CD4-positive, alpha-beta memory T cell (primary cell): ENCODE measurements around the gene INAVA. TPM values are rescaled to one million over a fixed set of nuclear protein-coding genes. Genes with fewer than 3 reads are reported as not detected.

Experiments
- CTCF ChIA-PET: fragments of 350-600 bp; sonication (Branson Sonifier 250); formaldehyde crosslinking; loops from one replicate; lab custom pipeline; 2021; ENCODE audit warnings: inconsistent platforms; ENCODE audit not compliant: partially characterized antibody; lab: Charles Lee
- POLR2A ChIA-PET: fragments of 350-600 bp; sonication (Branson Sonifier 250); formaldehyde crosslinking; loops from one replicate; lab custom pipeline; 2021; ENCODE audit not compliant: partially characterized antibody; lab: Charles Lee
- DNase-seq, 5 donors: peaks; one replicate each; pipeline versions ENCODE4 v3.0.0 to v3.0.0-alpha.2; 2020 to 2022; ENCODE audit warnings: mixed read lengths in 1 of 5
- H3K27ac ChIP-seq: one replicate; pipeline ENCODE4 v1.7.0; 2013; ENCODE audit warnings: low read depth, low read length
- H3K27me3 ChIP-seq: 2 replicates; pipeline ENCODE4 v1.7.0; 2013; ENCODE audit warnings: mild to moderate bottlenecking, low read length, moderate library complexity; ENCODE audit not compliant: insufficient read depth
- H3K36me3 ChIP-seq: 2 replicates; pipeline ENCODE4 v1.7.0; 2013; ENCODE audit warnings: mild to moderate bottlenecking, low read length, moderate library complexity; ENCODE audit not compliant: insufficient read depth
- H3K4me1 ChIP-seq: 2 replicates; pipeline ENCODE4 v1.7.0; 2013; ENCODE audit warnings: mild to moderate bottlenecking, low read length, moderate library complexity; ENCODE audit not compliant: insufficient read depth
- H3K4me3 ChIP-seq, 2 donors: one replicate each; pipeline ENCODE4 v1.7.0; 2013; ENCODE audit warnings: low read length in 2 of 2, mild to moderate bottlenecking in 1 of 2
- H3K9me3 ChIP-seq, 2 donors: one replicate each; pipeline ENCODE4 v1.7.0; 2013; ENCODE audit warnings: low read length in 2 of 2, control low read depth in 1 of 2; ENCODE audit not compliant: control insufficient read depth in 1 of 2
- H3K27ac Mint-ChIP-seq, 7 donors: one replicate each; pipeline ENCODE4 v1.8.0; 2020 to 2021; ENCODE audit warnings: mixed read lengths in 7 of 7, mild to moderate bottlenecking in 6 of 7, inconsistent platforms in 3 of 7, moderate library complexity in 3 of 7
- H3K27me3 Mint-ChIP-seq, 2 donors: one replicate each; pipeline ENCODE4 v1.8.0; 2020 to 2021; ENCODE audit warnings: mixed read lengths in 2 of 2
- H3K36me3 Mint-ChIP-seq, 2 donors: one replicate each; pipeline ENCODE4 v1.8.0; 2020 to 2021; ENCODE audit warnings: mixed read lengths in 2 of 2, inconsistent platforms in 1 of 2, mild to moderate bottlenecking in 1 of 2
- H3K4me1 Mint-ChIP-seq, 4 donors: one replicate each; pipeline ENCODE4 v1.8.0; 2020 to 2021; ENCODE audit warnings: mixed read lengths in 4 of 4, mild to moderate bottlenecking in 1 of 4
- H3K4me3 Mint-ChIP-seq, 8 donors: one replicate each; pipeline ENCODE4 v1.8.0; 2020 to 2021; ENCODE audit warnings: mixed read lengths in 8 of 8, mild to moderate bottlenecking in 7 of 8, moderate library complexity in 6 of 8, inconsistent platforms in 3 of 8
- H3K9me3 Mint-ChIP-seq, 8 donors: one replicate each; pipeline ENCODE4 v1.8.0; 2020 to 2021; ENCODE audit warnings: mixed read lengths in 8 of 8, mild to moderate bottlenecking in 5 of 8, inconsistent platforms in 3 of 8, moderate library complexity in 1 of 8
- intact Hi-C: fragments of 100-400 bp; cut with micrococcal nuclease; formaldehyde crosslinking; loops from one replicate; pipeline ENCODE4 v1.15.1; 2023
- polyA plus RNA-seq, 2 donors: library from polyadenylated mRNA; unstranded; fragments of 300-500 nt; fragmentation: Illumina TruSeq; gene quantifications; one replicate each; pipeline ENCODE4 v1.2.3, GENCODE V29; 2021
- total RNA-seq, 2 experiments: library from RNA; stranded (reverse); gene quantifications; one replicate each; pipeline ENCODE4 v1.2.3, GENCODE V29; 2021

The INAVA gene
- total and polyA plus RNA-seq, 4 experiments from 2014 or later = 0.20 to 0.70 (median 0.28) TPM; not detected in 1

DNA sequence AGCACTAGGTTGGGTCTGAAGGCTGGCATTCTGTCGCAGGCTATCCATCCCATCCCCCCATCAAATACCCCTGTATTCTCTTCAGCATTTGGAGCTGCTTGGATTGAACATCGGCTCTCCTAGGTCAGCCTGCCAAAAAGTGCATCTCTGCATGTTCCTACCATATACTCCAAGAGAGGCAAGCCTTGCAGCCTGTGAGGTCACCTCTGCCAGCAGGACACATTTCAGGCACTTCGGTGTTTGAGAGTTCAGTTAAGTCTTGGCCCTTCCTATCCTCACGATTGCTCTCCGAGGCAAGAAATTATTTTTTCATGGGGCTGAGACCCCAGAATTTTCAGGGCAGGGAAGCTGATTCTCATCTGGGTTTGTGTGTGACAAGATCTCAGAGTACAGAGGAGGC lies 19.3 kb upstream of the INAVA start:
- Mint-ChIP-seq H3K9me3 (no peaks in the 10 kb centered on the region), H3K27ac (peak overlapping the region in 5 of 7 donors; percentile 19 to 88 (median 83)), H3K4me3 (peak overlapping the region in 7 of 8 donors; percentile 56 to 89 (median 83)), H3K36me3 (peaks cover 0 to 5% of the 10 kb centered on the region in 2 donors), H3K4me1 (peaks cover 37 to 73% (median 62%) of the 10 kb centered on the region in 4 donors), H3K27me3 (peaks cover 0 to 10% of the 10 kb centered on the region in 2 donors)
- H3K27me3 ChIP-seq = no peaks in the 10 kb centered on the region
- no peak overlapping the region for H3K27ac ChIP-seq
- no peaks in the 10 kb centered on the region for H3K9me3 ChIP-seq
- peaks cover 64% of the 10 kb centered on the region for H3K4me1 ChIP-seq
- intact Hi-C loops = no loop called here
- ChIA-PET CTCF (interaction anchor here (0.6 to 1.0 kb wide), 2 partner anchors 17 to 64 kb away, joined by 3 to 4 read pairs; no protein-coding TSS in a partner anchor), POLR2A (interaction anchor here (1.0 to 2.9 kb wide), 3 partner anchors 9 to 13 kb away, joined by 4 to 14 read pairs (median 4); no protein-coding TSS in a partner anchor)
- no peak for DNase-seq
- H3K36me3 ChIP-seq = no peaks in the 10 kb centered on the region
- H3K4me3 ChIP-seq = no peak overlapping the region

DNA sequence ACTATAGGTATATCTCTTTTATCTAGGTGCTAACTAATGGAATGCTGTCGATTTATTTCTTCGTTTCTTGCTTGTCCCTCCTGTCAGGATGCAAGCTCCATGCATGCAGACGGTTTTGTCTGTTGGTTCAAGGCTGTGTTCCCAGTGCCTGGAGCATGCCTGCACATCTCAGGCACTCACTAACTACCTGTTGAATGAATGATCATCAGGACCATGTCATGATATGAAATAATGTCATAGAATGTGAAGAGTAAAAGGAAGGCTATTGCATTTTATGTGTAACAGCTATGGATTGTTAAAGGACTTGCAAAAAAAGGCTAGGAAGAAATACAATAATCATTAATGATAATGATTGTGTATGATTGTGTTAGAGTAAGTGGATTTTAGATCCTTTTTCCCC lies 17.7 kb upstream of the INAVA start:
- H3K4me1 Mint-ChIP-seq = peaks cover 28 to 69% (median 54%) of the 10 kb centered on the region in 4 donors
- H3K9me3 ChIP-seq = no peaks in the 10 kb centered on the region
- H3K4me3 Mint-ChIP-seq = peak overlapping the region in 7 of 8 donors; percentile 0 to 78 (median 51)
- ChIA-PET POLR2A (interaction anchor here (0.7 to 3.5 kb wide), 7 partner anchors 10 to 225 kb away, joined by 3 to 34 read pairs (median 7); no protein-coding TSS in a partner anchor), CTCF (interaction anchor here (0.7 to 3.6 kb wide), 8 partner anchors 11 to 753 kb away, joined by 3 to 16 read pairs (median 4); no protein-coding TSS in a partner anchor)
- H3K27me3 Mint-ChIP-seq = peaks cover 0 to 13% of the 10 kb centered on the region in 2 donors
- H3K4me3 ChIP-seq = no peak overlapping the region
- H3K36me3 Mint-ChIP-seq = peaks cover 0 to 5% of the 10 kb centered on the region in 2 donors
- peaks cover 51% of the 10 kb centered on the region for H3K4me1 ChIP-seq
- no peaks in the 10 kb centered on the region for H3K36me3 ChIP-seq
- no peak for DNase-seq
- H3K27me3 ChIP-seq = no peaks in the 10 kb centered on the region
- H3K9me3 Mint-ChIP-seq = no peaks in the 10 kb centered on the region
- H3K27ac ChIP-seq = no peak overlapping the region
- intact Hi-C loops = no loop called here
- peak overlapping the region in 4 of 7 donors; percentile 54 to 93 (median 82) for H3K27ac Mint-ChIP-seq

DNA sequence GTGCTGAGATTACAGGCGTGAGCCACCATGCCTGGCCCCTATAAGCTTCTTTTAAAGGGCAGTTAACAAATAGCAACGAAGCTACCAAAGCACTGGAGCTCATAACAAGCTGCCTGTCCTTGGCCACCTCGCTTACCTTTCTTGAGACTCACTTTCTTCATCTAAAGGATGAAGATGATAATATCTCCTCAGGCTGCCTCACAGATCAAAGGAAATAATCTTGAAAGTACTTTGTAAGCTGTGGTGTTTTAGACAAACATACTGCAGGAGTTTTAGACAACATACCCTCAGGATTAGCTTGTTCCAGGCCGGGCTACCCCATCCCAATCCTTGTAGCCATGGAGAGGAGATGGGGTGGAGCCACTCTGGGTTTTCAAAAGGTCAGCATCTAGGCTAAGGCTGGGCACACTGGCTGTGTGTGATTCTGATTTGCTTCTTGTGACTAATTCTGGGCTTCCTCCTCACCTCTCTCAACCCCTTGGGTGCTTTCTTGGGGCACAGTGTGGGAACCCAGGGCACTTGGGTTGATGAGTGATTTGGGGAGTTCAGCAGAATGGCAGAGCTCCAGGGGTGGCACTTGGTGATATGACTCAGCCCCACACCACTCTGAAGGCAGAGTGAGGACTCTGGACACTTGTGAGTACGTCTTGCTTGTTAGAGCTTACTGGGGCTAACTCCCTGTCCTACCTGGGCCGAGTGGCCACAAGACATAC lies 16.7 kb upstream of the INAVA start:
- no peaks in the 10 kb centered on the region for H3K36me3 ChIP-seq
- H3K4me3 ChIP-seq = peak overlapping the region in 1 of 2 donors; percentile 33
- ChIA-PET POLR2A (interaction anchor here (0.8 to 3.5 kb wide), 8 partner anchors 8 to 27 kb away, joined by 3 to 34 read pairs (median 8); no protein-coding TSS in a partner anchor), CTCF (interaction anchor here (0.7 to 3.6 kb wide), 7 partner anchors 11 to 102 kb away, joined by 4 to 16 read pairs (median 5); no protein-coding TSS in a partner anchor)
- H3K9me3 ChIP-seq = no peaks in the 10 kb centered on the region
- H3K9me3 Mint-ChIP-seq = no peaks in the 10 kb centered on the region
- peaks cover 0 to 5% of the 10 kb centered on the region in 2 donors for H3K36me3 Mint-ChIP-seq
- H3K27me3 Mint-ChIP-seq = peaks cover 0 to 13% of the 10 kb centered on the region in 2 donors
- H3K4me3 Mint-ChIP-seq = peak overlapping the region; percentile 39 to 78 (median 66)
- H3K27ac ChIP-seq = peak overlapping the region; percentile 47
- peak in 2 of 5 donors; percentile 42 to 77 for DNase-seq
- H3K27me3 ChIP-seq = no peaks in the 10 kb centered on the region
- peak overlapping the region; percentile 69 to 93 (median 90) for H3K27ac Mint-ChIP-seq
- H3K4me1 Mint-ChIP-seq = peaks cover 29 to 63% (median 53%) of the 10 kb centered on the region in 4 donors
- intact Hi-C loops = no loop called here
- H3K4me1 ChIP-seq = peaks cover 45% of the 10 kb centered on the region

DNA sequence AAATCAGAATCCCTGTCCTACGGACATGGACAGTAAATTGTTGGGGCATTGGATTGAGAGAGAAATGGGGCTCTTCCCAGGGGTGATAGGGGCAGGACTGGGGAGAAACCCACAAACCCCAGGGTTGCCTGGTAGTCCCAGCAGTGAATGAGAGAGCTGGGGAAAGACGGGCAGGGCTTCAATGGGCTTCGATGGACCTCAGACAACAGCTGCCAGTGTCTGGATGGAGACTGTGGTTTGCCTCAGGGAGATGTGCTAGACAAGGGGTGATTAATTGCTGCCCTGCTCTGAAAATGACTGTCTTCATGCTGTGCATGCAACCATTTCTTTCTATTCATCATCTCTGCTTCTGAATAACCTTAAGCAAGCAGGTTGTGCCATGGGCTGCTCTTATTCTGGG lies 14.5 kb upstream of the INAVA start:
- Mint-ChIP-seq H3K36me3 (no peaks in the 10 kb centered on the region), H3K4me1 (peaks cover 29 to 66% (median 50%) of the 10 kb centered on the region in 4 donors), H3K4me3 (peak overlapping the region in 2 of 8 donors; percentile 6 to 14), H3K27me3 (peaks cover 0 to 6% of the 10 kb centered on the region in 2 donors), H3K27ac (peak overlapping the region in 5 of 7 donors; percentile 14 to 78 (median 50)), H3K9me3 (no peaks in the 10 kb centered on the region)
- POLR2A ChIA-PET = interaction anchor here (2.6 to 3.5 kb wide), 2 partner anchors 9 to 11 kb away, joined by 8 to 34 read pairs; no protein-coding TSS in a partner anchor
- intact Hi-C loops = no loop called here
- CTCF ChIA-PET = interaction anchor here (0.8 to 3.6 kb wide), 4 partner anchors 8 to 141 kb away, joined by 3 to 16 read pairs (median 4); no protein-coding TSS in a partner anchor
- Histone ChIP-seq H3K9me3 (no peaks in the 10 kb centered on the region), H3K27me3 (no peaks in the 10 kb centered on the region), H3K4me1 (peaks cover 61% of the 10 kb centered on the region), H3K4me3 (no peak overlapping the region), H3K36me3 (no peaks in the 10 kb centered on the region), H3K27ac (no peak overlapping the region)
- DNase-seq = no peak

DNA sequence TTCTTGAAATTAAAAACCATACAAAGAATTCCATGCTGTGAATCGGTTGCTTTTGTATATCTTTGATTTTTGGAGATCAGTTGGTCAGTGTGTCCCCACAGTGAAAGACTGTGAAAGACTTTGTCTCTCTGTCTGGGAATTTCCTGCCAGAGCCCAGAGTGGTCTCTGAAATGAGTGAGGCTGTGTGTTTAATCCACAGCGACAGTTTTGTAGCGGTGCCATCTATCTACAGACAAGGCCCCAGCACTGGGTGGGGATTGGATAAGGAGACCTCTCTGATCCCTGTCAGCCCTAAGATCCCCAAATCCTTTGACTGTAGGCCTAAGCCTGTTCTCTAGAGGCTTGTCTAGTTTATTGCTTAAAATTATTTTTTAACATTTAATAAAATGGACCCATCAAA lies 11.6 kb upstream of the INAVA start:
- peaks cover 31 to 67% (median 51%) of the 10 kb centered on the region in 4 donors for H3K4me1 Mint-ChIP-seq
- CTCF ChIA-PET = no interaction called here
- Histone ChIP-seq H3K36me3 (no peaks in the 10 kb centered on the region), H3K4me3 (no peak overlapping the region), H3K27ac (no peak overlapping the region), H3K4me1 (peaks cover 59% of the 10 kb centered on the region), H3K27me3 (no peaks in the 10 kb centered on the region), H3K9me3 (no peaks in the 10 kb centered on the region)
- intact Hi-C loops = no loop called here
- peak overlapping the region in 7 of 8 donors; percentile 27 to 62 (median 54) for H3K4me3 Mint-ChIP-seq
- H3K27me3 Mint-ChIP-seq = peaks cover 0 to 4% of the 10 kb centered on the region in 2 donors
- H3K36me3 Mint-ChIP-seq = no peaks in the 10 kb centered on the region
- POLR2A ChIA-PET = no interaction called here
- H3K9me3 Mint-ChIP-seq = no peaks in the 10 kb centered on the region
- H3K27ac Mint-ChIP-seq = peak overlapping the region in 6 of 7 donors; percentile 48 to 89 (median 75)
- no peak for DNase-seq

DNA sequence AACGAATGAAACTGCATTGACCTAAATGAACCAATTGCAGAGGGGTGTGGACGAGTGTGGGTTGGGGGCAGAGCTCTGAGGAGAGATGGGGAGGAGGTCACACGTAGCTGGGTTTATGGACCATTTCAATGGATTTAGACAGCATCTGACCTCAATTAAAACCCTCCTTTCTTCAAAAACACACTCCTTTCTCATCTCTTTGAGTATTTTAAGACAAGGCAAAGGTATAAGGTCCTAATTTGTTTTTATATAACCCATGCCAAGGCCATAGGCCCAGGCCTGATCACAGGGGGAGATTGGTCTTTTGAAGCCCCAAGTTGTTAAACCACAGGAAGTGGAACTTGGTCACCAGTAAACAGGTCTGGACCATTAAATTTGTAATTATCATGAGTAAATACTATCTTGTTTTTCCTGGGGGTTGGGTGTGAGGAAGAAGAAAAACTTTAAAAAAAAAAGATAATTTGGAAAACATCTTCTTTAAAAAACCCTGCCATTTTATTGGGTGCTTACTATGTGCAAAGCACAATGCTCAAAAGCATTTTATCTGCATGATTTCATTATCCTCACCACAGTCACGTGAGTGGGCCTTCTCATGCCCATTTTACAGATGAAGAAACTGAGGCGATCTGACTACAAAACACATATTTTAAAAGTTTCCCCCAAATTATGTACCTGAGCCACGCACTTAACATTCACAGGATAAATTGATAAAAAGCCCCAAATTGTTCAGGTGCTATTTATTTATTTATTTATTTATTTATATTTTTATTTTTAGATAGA lies 8.9 kb upstream of the INAVA start:
- Mint-ChIP-seq H3K36me3 (no peaks in the 10 kb centered on the region), H3K27me3 (peaks cover 0 to 2% of the 10 kb centered on the region in 2 donors), H3K4me3 (peak overlapping the region in 7 of 8 donors; percentile 18 to 68 (median 55)), H3K9me3 (no peaks in the 10 kb centered on the region), H3K4me1 (peaks cover 46 to 78% (median 62%) of the 10 kb centered on the region in 4 donors), H3K27ac (peak overlapping the region in 6 of 7 donors; percentile 11 to 92 (median 80))
- CTCF ChIA-PET = no interaction called here
- POLR2A ChIA-PET = interaction anchor here (1.5 to 2.1 kb wide), 2 partner anchors 10 to 23 kb away, joined by 4 to 9 read pairs; no protein-coding TSS in a partner anchor
- H3K4me1 ChIP-seq = peaks cover 71% of the 10 kb centered on the region
- no peak overlapping the region for H3K4me3 ChIP-seq
- intact Hi-C loops = no loop called here
- H3K9me3 ChIP-seq = no peaks in the 10 kb centered on the region
- H3K27ac ChIP-seq = peak overlapping the region; percentile 13
- no peaks in the 10 kb centered on the region for H3K36me3 ChIP-seq
- no peaks in the 10 kb centered on the region for H3K27me3 ChIP-seq
- no peak for DNase-seq
